GM12878 (cell line): Measurements from ENCODE around the gene CASK. TPM values are rescaled to one million over a fixed set of nuclear protein-coding genes. Genes with fewer than 3 reads are reported as not detected.

Source experiments
- ATAC-seq: fragments of 200-7000 bp; cut with Tn5 transposase; 3 replicates; pipeline ENCODE4 v1.9.1; 2020; ENCODE audit warnings: mild to moderate bottlenecking, moderate library complexity
- BruUV-seq: library from RNA; stranded (reverse); fragments of 400-500 nt; replicated peaks from 2 replicates; lab custom pipeline; 2021; lab: Mats Ljungman, UMichigan
- CTCF ChIA-PET: fragments of 300-600 bp; sonication (Branson Sonifier 250); formaldehyde crosslinking; extraction: SDS; loops from one replicate; lab custom pipeline; 2021; ENCODE audit warnings: inconsistent platforms; lab: Yijun Ruan, JAX
- POLR2A ChIA-PET: fragments of 350-600 bp; formaldehyde crosslinking; extraction: SDS; loops from one replicate; lab custom pipeline; 2021; ENCODE audit warnings: inconsistent platforms; lab: Charles Lee
- RAD21 ChIA-PET: fragments of 300-600 bp; sonication (Branson Sonifier 250); formaldehyde crosslinking; loops from one replicate; lab custom pipeline; 2023; ENCODE audit warnings: antibody characterized with exemption; ENCODE audit not compliant: unreplicated experiment; lab: Charles Lee
- SMC1A ChIA-PET: fragments of 300-600 bp; sonication (Branson Sonifier 250); formaldehyde crosslinking; loops from one replicate; lab custom pipeline; 2023; ENCODE audit not compliant: unreplicated experiment, uncharacterized antibody; lab: Charles Lee
- DNase-seq: peaks from one replicate; pipeline ENCODE4 v3.0.0-alpha.2; 2011; ENCODE audit warnings: low read depth, low spot score
- FAIRE-seq: peaks from 3 replicates; lab custom pipeline; 2011; peaks lifted over from hg19 to GRCh38; lab: Jason Lieb, UNC
- H2AFZ ChIP-seq: 2 replicates; pipeline ENCODE4 v1.6.0; 2011; ENCODE audit warnings: low read depth, low read length, control low read depth; ENCODE audit not compliant: control insufficient read depth
- H3K27ac ChIP-seq: 2 replicates; pipeline ENCODE4 v1.5.1; 2011; ENCODE audit warnings: control low read depth; ENCODE audit not compliant: control insufficient read depth, insufficient read depth
- H3K27me3 ChIP-seq, 2 experiments: replicated peaks in 1 of 2; 2 replicates each; pipeline versions ENCODE4 v1.6.0 to v1.6.1; 2011; ENCODE audit warnings: low read length in 1 of 2; ENCODE audit not compliant: control insufficient read depth in 2 of 2, insufficient read depth in 2 of 2
- H3K36me3 ChIP-seq, 2 experiments: 2 replicates each; pipeline ENCODE4 v1.5.1; 2011; ENCODE audit warnings: low read length in 1 of 2; ENCODE audit not compliant: control insufficient read depth in 2 of 2, insufficient read depth in 2 of 2
- H3K4me1 ChIP-seq: 2 replicates; pipeline ENCODE4 v1.6.1; 2011; ENCODE audit warnings: mild to moderate bottlenecking, low read length, moderate library complexity, mixed read lengths; ENCODE audit not compliant: control insufficient read depth, insufficient read depth
- H3K4me2 ChIP-seq: 2 replicates; pipeline ENCODE4 v1.6.0; 2011; ENCODE audit warnings: control low read depth; ENCODE audit not compliant: control insufficient read depth, insufficient read depth
- H3K4me3 ChIP-seq: fragments of 200-600 bp; sonication (generic); 2 replicates; pipeline ENCODE4 v1.5.1; 2016
- H3K79me2 ChIP-seq: 2 replicates; pipeline ENCODE4 v1.6.0; 2011; ENCODE audit warnings: low read length; ENCODE audit not compliant: control insufficient read depth, insufficient read depth
- H3K9ac ChIP-seq: 2 replicates; pipeline ENCODE4 v1.8.0; 2011; ENCODE audit warnings: low read length, control low read depth, mixed read lengths; ENCODE audit not compliant: control insufficient read depth, insufficient read depth
- H3K9me3 ChIP-seq: replicated peaks from 3 replicates; pipeline ENCODE4 v1.5.1; 2011; ENCODE audit warnings: mild to moderate bottlenecking, low read length; ENCODE audit not compliant: control insufficient read depth, insufficient read depth
- H4K20me1 ChIP-seq: 2 replicates; pipeline ENCODE4 v1.6.0; 2011; ENCODE audit not compliant: control insufficient read depth, insufficient read depth
- BCLAF1 ChIP-seq: fragments of 450-650 bp; IDR thresholded peaks from 2 replicates; pipeline ENCODE4 v1.6.1; 2017; ENCODE audit warnings: antibody characterized with exemption, mild to moderate bottlenecking, moderate library complexity
- CBX3 ChIP-seq: fragments of 200-600 bp; sonication (generic); IDR thresholded peaks from 2 replicates; pipeline ENCODE4 v1.6.1; 2016; ENCODE audit warnings: low read depth, borderline replicate concordance
- CBX5 ChIP-seq: sonication (generic); IDR thresholded peaks from 2 replicates; pipeline ENCODE4 v1.6.1; 2016; ENCODE audit warnings: low read depth, moderate library complexity, mild to moderate bottlenecking, inconsistent platforms
- IRF5 ChIP-seq: fragments of 450-650 bp; IDR thresholded peaks from 2 replicates; pipeline ENCODE4 v1.6.1; 2017; ENCODE audit warnings: borderline replicate concordance
- NBN ChIP-seq: fragments of 450-650 bp; IDR thresholded peaks from 2 replicates; pipeline ENCODE4 v1.6.1; 2016
- PAX8 ChIP-seq: fragments of 450-650 bp; IDR thresholded peaks from 2 replicates; pipeline ENCODE4 v1.6.1; 2017; ENCODE audit warnings: mild to moderate bottlenecking, moderate library complexity
- RB1 ChIP-seq: fragments of 450-650 bp; formaldehyde crosslinking; IDR thresholded peaks from 2 replicates; pipeline ENCODE4 v1.6.1; 2017; ENCODE audit warnings: mild to moderate bottlenecking, borderline replicate concordance
- SIN3A ChIP-seq: IDR thresholded peaks from 2 replicates; pipeline ENCODE4 v1.6.1; 2012; ENCODE audit warnings: low read depth, low read length, improper control_type of control experiment
- SPI1 ChIP-seq: IDR thresholded peaks from 2 replicates; pipeline ENCODE4 v1.6.1; 2011; ENCODE audit warnings: low read depth, mild to moderate bottlenecking, low read length, moderate library complexity, borderline replicate concordance; ENCODE audit not compliant: insufficient read depth
- USF1 ChIP-seq: IDR thresholded peaks from 2 replicates; pipeline ENCODE4 v1.6.1; 2011; ENCODE audit warnings: borderline replicate concordance, low read depth, mild to moderate bottlenecking, moderate library complexity, mixed read lengths, low read length; ENCODE audit not compliant: insufficient read depth; ENCODE audit errors: extremely low read length
- ZBTB4 ChIP-seq: fragments of 450-650 bp; formaldehyde crosslinking; IDR thresholded peaks from 2 replicates; pipeline ENCODE4 v1.4.0; 2022; ENCODE audit warnings: mild to moderate bottlenecking, moderate library complexity
- ZNF207 ChIP-seq: fragments of 450-650 bp; IDR thresholded peaks from 2 replicates; pipeline ENCODE4 v1.6.1; 2014; ENCODE audit warnings: antibody characterized with exemption, mild to moderate bottlenecking, borderline replicate concordance
- ZNF274 ChIP-seq: IDR thresholded peaks from one replicate; pipeline ENCODE4 v1.8.0; 2011; ENCODE audit not compliant: insufficient read length, insufficient read depth
- ZSCAN29 ChIP-seq: fragments of 450-650 bp; IDR thresholded peaks from 2 replicates; pipeline ENCODE4 v1.6.1; 2017; ENCODE audit warnings: mild to moderate bottlenecking, moderate library complexity
- in situ Hi-C: fragments of 300-500 bp; cut with MboI; formaldehyde crosslinking; loops from 9 replicates; pipeline ENCODE4 v1.14.3; 2018; ENCODE audit warnings: mixed read lengths
- intact Hi-C: fragments of 100-400 bp; cut with micrococcal nuclease; formaldehyde crosslinking; loops from one replicate; pipeline ENCODE4 v1.14.2; 2022; ENCODE audit not compliant: unreplicated experiment
- polyA plus RNA-seq, 11 experiments: library from polyadenylated mRNA; depleted of rRNA in 4 of 11; unstranded in 6 of 11; stranded (reverse) in 5 of 11; fragments of >200 nt; fragmentation: Nextera tagmentation in 4 of 11; fragmentation: Illumina TruSeq in 1 of 11; extraction: Ambion mirVana in 4 of 11; extraction: Trizol in 1 of 11; gene quantifications; 1 replicate in 1 of 11; 2 replicates in 10 of 11; pipeline versions ENCODE4 v1.2.1 to v1.2.3, GENCODE V29; 2011 to 2016; ENCODE audit warnings: inconsistent platforms in 2 of 11, missing spikeins in 2 of 11, low read depth in 1 of 11
- total RNA-seq, 4 experiments: library from RNA; depleted of rRNA in 3 of 4; stranded (reverse); fragments of >200 nt in 3 of 4; fragmentation: Illumina TruSeq in 1 of 4; extraction: Trizol in 1 of 4; gene quantifications; 2 replicates each; pipeline versions ENCODE4 v1.2.1 to v1.2.3, GENCODE V29; 2013 to 2021

Gene CASK
- total and polyA plus RNA-seq, 10 of the 15 experiments (the other 5 are each of a cell fraction or from before 2014, with no cell fraction given) = 0.60 to 45.9 (median 4.8) TPM

GRCh38 chrX:41665686-41666085 lies 257.7 kb downstream of the CASK start (continued):
- TF ChIP-seq BCLAF1 (no peak), USF1 (no peak), ZNF274 (no peak), SIN3A (no peak), SPI1 (no peak)

- ATAC-seq (peak; percentile 77), FAIRE-seq (no peak), DNase-seq (no peak)
- POLR2A ChIA-PET = interaction anchor here (0.6 kb wide), 1 partner anchor 18 kb away, joined by 3 read pairs; no protein-coding TSS in a partner anchor
- Histone ChIP-seq H2AFZ (no peak overlapping the region), H3K4me1 (0 out of 2 replicates have a peak, but pooled peaks cover 4% of the 10 kb centered on the region), H3K79me2 (no peaks in the 10 kb centered on the region), H3K27me3 (no peaks in the 10 kb centered on the region), H3K27ac (no peak overlapping the region), H4K20me1 (0 out of 2 replicates have a peak, but pooled peaks cover 3% of the 10 kb centered on the region), H3K4me3 (no peak overlapping the region), H3K9ac (no peak overlapping the region), H3K9me3 (no peaks in the 10 kb centered on the region), H3K4me2 (no peak overlapping the region), H3K36me3 (no peaks in the 10 kb centered on the region; a peak in 1 of 4 replicates)
- intact Hi-C loops = no loop called here
- no TSS peak for BruUV-seq
- SMC1A ChIA-PET = interaction anchor here (1.3 kb wide), 1 partner anchor 41 kb away, joined by 5 read pairs; no protein-coding TSS in a partner anchor
- RAD21 ChIA-PET = no interaction called here
- in situ Hi-C loops = no loop called here
- CTCF ChIA-PET = interaction anchor here (1.2 kb wide), 1 partner anchor 85 kb away, joined by 3 read pairs; no protein-coding TSS in a partner anchor
- TF ChIP-seq CBX3 (no peak), RB1 (no peak), ZBTB4 (no peak), ZSCAN29 (no peak), IRF5 (no peak), ZNF207 (no peak), CBX5 (no peak), PAX8 (no peak), USF1 (no peak), NBN (no peak)
Measured at GRCh38 chrX:41664908-41665307, 258.4 kb downstream of the CASK start.
